Hepatocyte (in vitro differentiated cells): Measurements from ENCODE around the gene CTRB2.

Experiments
- CTCF ChIP-seq: fragments of 200-600 bp; sonication (generic); IDR thresholded peaks from 2 replicates; pipeline ENCODE4 v1.5.1; 2016; ENCODE audit warnings: antibody characterized with exemption, mild to moderate bottlenecking; ENCODE audit not compliant: poor library complexity
- EZH2 ChIP-seq: fragments of 200-600 bp; sonication (generic); IDR thresholded peaks from 2 replicates; pipeline ENCODE4 v1.6.1; 2016; ENCODE audit warnings: antibody characterized with exemption, mild to moderate bottlenecking, borderline replicate concordance

GRCh38 chr16:75192606-75193264, 14.2 kb downstream of the CTRB2 start:
- no peak for TF ChIP-seq CTCF
- TF ChIP-seq EZH2 = no peak
